ENCODE results near the gene RCAN3.
"Not testable (repeated sequence)": the region's sequence is repeated elsewhere in the genome, so short reads cannot be mapped to it uniquely, and the experiment has no call there.

The RCAN3 gene

DNA sequence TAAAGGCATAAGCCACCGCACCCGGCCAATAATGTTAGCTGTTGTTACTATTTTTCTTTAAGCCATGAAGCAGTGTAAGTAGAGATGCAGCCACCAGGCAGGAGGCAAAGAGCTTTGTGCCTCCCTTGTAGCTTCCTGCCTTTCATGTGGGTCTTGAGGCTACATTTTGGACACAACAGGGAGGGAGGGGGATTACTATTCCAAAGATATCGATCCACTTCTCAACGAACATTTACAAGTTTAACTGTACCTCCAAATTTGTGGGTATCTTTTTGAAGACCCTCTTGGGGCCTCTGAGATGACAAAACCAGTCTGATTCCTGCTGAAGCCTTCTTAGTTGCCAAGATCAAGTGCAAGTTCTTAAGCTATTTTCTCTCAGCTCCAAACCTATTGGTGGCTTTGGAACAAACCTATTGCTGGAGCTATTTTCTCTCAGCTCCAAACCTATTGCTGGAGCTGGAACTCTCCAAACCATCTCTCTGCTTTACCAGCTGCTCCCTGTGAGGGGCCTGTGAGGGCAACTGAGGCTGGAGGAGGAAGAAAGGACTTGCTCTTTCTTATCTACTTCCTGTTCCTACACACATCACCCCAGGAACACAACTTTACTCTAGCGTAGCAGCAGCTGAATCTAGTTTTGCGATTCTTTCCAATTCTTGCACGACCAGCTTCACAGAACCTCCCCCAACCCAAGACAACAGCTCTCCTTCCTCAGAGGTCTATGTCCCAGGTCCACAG is 16.1 kb upstream of the RCAN3 start:
- no peak for DNase-seq (ENCODE audit: low read depth)

DNA sequence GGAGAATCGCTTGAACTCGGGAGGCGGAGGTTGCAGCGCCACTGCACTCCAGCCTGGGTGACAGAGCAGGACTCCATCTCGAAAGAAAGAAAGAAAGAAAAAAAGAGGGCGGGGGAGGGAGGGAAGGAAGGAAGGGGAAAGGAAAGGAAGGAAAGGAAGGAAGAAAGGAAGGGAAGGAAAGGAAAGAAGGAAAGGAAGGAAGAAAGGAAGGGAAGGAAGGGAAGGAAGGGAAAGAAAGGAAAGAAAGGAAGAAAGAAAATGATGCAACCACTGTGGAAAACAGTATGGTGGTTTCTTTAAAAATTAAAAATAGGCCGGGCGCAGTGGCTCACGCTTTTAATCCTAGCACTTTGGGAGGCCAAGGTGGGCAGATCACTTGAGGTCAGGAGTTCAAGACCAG is 15.2 kb upstream of the RCAN3 start:
- DNase-seq (ENCODE audit: low read depth): no peak

DNA sequence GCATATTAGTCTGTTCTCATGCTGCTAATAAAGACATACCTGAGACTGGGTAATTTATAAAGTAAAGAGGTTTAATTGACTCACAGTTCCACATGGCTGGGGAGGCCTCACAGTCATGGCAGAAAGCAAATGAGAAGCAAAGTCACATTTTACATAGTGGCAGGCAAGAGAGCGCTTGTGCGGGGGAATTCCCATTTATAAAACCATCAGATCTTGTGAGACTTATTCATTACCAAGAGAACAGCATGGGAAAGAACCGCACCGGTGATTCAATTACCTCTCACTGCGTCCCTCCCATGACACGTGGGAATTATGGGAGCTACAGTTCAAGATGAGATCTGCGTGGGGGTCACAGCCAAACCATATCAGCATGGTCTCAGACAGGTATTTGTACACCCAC is 14.5 kb upstream of the RCAN3 start:
- not testable (repeated sequence) for DNase-seq (ENCODE audit: low read depth)

- no peak for DNase-seq (ENCODE audit: low read depth)
Observed at GRCh38 chr1:24489674-24490073, 13.0 kb upstream of the RCAN3 start.

- no peak for DNase-seq (ENCODE audit: low read depth)
Observed at GRCh38 chr1:24490101-24490781, 12.4 kb upstream of the RCAN3 start.

GRCh38 chr1:24491577-24492360 is 10.9 kb upstream of the RCAN3 start:
- no peak for DNase-seq (ENCODE audit: low read depth)

GRCh38 chr1:24492935-24493334 is 9.7 kb upstream of the RCAN3 start:
- not testable (repeated sequence) for DNase-seq (ENCODE audit: low read depth)

GRCh38 chr1:24493785-24494184 is 8.9 kb upstream of the RCAN3 start:
- no peak for DNase-seq (ENCODE audit: low read depth)

DNA sequence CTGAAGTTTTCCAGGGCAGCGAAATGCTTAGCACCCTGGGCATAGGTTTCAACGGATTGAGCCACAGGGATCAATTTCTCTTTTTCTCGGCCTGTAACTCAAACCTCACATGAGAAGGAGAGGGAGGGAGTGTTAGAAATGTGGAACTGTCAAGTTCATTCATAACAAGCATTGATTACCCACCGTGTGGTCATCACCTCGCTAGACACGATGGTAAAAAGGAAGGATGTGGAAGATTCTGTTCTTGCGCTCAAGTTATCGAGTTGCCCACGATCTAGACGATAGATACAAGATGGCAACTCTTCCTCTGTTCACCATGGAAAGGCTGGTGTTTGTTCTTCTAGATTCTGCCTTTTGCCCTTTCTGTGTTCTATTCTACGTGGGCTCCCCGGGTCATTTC is 4.0 kb upstream of the RCAN3 start:
- DNase-seq (ENCODE audit: low read depth): no peak

- no peak for DNase-seq (ENCODE audit: low read depth)
Observed at GRCh38 chr1:24500448-24501048, 2.1 kb upstream of the RCAN3 start.

GRCh38 chr1:24501371-24502064 is 1.1 kb upstream of the RCAN3 start:
- DNase-seq (ENCODE audit: low read depth): no peak

- DNase-seq (ENCODE audit: low read depth): peak; percentile 45
Observed at GRCh38 chr1:24502065-24502708, 449 bp upstream of the RCAN3 start.

- no peak for DNase-seq (ENCODE audit: low read depth)
Observed at GRCh38 chr1:24503059-24503751, 569 bp downstream of the RCAN3 start.

GRCh38 chr1:24503870-24504523 is 1.4 kb downstream of the RCAN3 start:
- no peak for DNase-seq (ENCODE audit: low read depth)

GRCh38 chr1:24504560-24504959 is 1.9 kb downstream of the RCAN3 start:
- DNase-seq (ENCODE audit: low read depth): no peak

GRCh38 chr1:24505816-24506215 is 3.2 kb downstream of the RCAN3 start:
- no peak for DNase-seq (ENCODE audit: low read depth)

- no peak for DNase-seq (ENCODE audit: low read depth)
Observed at GRCh38 chr1:24506691-24507381, 4.2 kb downstream of the RCAN3 start.

DNA sequence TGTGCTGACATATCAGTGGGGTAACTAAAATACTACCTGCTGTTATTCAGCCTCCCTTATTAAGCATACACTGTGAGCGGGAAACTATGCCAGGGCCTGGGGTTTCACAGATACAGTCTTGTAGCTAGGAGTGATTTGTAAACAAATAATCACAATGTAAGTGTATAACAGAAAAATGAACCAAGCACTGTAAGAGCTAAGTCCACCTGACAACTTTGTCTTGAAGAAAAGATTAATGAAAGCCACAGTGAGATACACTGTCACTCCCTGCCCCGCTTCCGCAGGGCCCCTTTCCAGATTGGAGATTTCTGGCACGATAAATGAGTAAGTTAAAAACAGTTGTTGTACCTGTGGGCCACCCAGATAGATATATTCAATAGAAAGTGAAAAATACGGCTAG is 4.8 kb downstream of the RCAN3 start:
- DNase-seq (ENCODE audit: low read depth): no peak

DNA sequence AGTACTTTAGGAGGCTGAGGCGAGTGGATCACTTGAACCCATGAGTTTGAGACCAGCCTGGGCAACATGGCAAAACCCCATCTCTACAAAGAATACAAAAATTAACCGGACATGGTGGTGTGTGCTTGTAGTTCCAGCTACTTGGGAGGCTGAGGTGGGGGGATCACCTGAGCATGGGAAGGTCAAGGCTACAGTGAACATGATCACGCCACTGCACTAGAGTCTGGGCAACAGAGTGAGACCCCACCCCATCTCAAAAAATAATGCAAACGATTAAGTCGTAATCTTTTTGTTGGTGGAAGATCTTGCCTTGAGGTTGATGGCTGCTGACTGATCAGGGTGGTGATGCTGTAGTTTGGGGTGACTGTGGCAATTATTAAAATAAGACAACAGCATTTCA is 6.3 kb downstream of the RCAN3 start:
- no peak for DNase-seq (ENCODE audit: low read depth)

GRCh38 chr1:24513706-24514105 is 11.1 kb downstream of the RCAN3 start:
- DNase-seq (ENCODE audit: low read depth): no peak
